ENCODE results near the gene MLLT3.

DNA sequence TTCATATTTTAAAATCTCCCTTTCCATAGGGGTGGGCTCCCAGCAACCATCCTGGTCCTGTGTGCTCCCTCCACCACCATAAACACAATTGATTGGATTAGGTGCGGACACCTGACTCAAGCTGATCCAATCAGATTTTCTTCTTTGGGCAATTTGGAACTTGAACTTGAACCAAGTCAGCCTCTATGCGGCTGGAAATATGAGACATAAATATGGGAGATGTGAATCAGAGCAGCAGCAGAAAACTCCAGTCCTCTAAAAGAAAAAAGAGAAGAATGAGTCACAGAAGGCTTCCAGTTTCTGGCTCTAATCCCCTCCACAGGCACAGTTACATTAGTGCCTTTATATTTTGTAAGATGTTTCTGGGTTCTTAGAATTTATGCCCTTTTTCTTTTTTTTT, 306.6 kb downstream of the MLLT3 start:
- TF ChIP-seq, protein P1, sequence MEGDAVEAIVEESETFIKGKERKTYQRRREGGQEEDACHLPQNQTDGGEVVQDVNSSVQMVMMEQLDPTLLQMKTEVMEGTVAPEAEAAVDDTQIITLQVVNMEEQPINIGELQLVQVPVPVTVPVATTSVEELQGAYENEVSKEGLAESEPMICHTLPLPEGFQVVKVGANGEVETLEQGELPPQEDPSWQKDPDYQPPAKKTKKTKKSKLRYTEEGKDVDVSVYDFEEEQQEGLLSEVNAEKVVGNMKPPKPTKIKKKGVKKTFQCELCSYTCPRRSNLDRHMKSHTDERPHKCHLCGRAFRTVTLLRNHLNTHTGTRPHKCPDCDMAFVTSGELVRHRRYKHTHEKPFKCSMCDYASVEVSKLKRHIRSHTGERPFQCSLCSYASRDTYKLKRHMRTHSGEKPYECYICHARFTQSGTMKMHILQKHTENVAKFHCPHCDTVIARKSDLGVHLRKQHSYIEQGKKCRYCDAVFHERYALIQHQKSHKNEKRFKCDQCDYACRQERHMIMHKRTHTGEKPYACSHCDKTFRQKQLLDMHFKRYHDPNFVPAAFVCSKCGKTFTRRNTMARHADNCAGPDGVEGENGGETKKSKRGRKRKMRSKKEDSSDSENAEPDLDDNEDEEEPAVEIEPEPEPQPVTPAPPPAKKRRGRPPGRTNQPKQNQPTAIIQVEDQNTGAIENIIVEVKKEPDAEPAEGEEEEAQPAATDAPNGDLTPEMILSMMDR (IDR thresholded peaks at IDR 0.05; ENCODE audit: control extremely low read depth in 1 of 3, insufficient read depth in 1 of 3, low read depth in 1 of 3, low read length in 3 of 3): no peak
- TF ChIP-seq CBX8 (IDR thresholded peaks at IDR 0.05; ENCODE audit: borderline replicate concordance, low read depth, low read length) (no peak), EP300 (IDR thresholded peaks at IDR 0.05; ENCODE audit: borderline replicate concordance in 1 of 2, low read depth in 2 of 2, low read length in 2 of 2) (no peak), POLR2A (IDR thresholded peaks at IDR 0.05; ENCODE audit: control extremely low read depth in 1 of 2, low read depth in 2 of 2, low read length in 2 of 2) (no peak), SP4 (IDR thresholded peaks at IDR 0.05; ENCODE audit: low read length) (no peak), GABPA (IDR thresholded peaks at IDR 0.05; ENCODE audit: borderline replicate concordance, insufficient read depth, low read length) (no peak), EZH2 (IDR thresholded peaks at IDR 0.05; ENCODE audit: low read depth, low read length, severe bottlenecking) (no peak), CREB1 (IDR thresholded peaks at IDR 0.05) (no peak), POLR2AphosphoS5 (IDR thresholded peaks at IDR 0.05; ENCODE audit: low read depth, low read length) (no peak), NRF1 (IDR thresholded peaks at IDR 0.05; ENCODE audit: low read depth, low read length) (no peak), TAF1 (IDR thresholded peaks at IDR 0.05; ENCODE audit: low read depth, low read length) (no peak), HDAC2 (IDR thresholded peaks at IDR 0.05; ENCODE audit: borderline replicate concordance in 1 of 2, low read depth in 2 of 2, low read length in 2 of 2) (no peak), RFX5 (IDR thresholded peaks at IDR 0.05; ENCODE audit: borderline replicate concordance, low read depth, low read length) (no peak)

All from H1 (cell line).